BE2C (cell line): ENCODE results near the gene ILKAP.

Source experiments
- DNase-seq: peaks from one replicate; pipeline ENCODE4 v3.0.0-alpha.2; 2020
- H3K27me3 ChIP-seq: fragments of 250-450 bp; sonication (Bioruptor Pico); 2 replicates; pipeline ENCODE4 v1.5.1; 2020; ENCODE audit warnings: mild to moderate bottlenecking
- H3K36me3 ChIP-seq: fragments of 250-450 bp; sonication (Bioruptor Pico); 2 replicates; pipeline ENCODE4 v1.5.1; 2020; ENCODE audit warnings: mild to moderate bottlenecking
- H3K4me1 ChIP-seq: fragments of 250-450 bp; sonication (Bioruptor Pico); 2 replicates; pipeline ENCODE4 v1.5.1; 2020
- H3K4me3 ChIP-seq: 2 replicates; pipeline ENCODE4 v1.5.1; 2011; ENCODE audit warnings: low read depth, low read length
- H3K9me3 ChIP-seq: fragments of 250-450 bp; sonication (Bioruptor Pico); 2 replicates; pipeline ENCODE4 v1.5.1; 2020
- TF ChIP-seq, protein P1 (sequence below): IDR thresholded peaks from 2 replicates; pipeline ENCODE4 v1.5.1; 2012; ENCODE audit warnings: mild to moderate bottlenecking, low read depth, low read length

The ILKAP gene

DNA sequence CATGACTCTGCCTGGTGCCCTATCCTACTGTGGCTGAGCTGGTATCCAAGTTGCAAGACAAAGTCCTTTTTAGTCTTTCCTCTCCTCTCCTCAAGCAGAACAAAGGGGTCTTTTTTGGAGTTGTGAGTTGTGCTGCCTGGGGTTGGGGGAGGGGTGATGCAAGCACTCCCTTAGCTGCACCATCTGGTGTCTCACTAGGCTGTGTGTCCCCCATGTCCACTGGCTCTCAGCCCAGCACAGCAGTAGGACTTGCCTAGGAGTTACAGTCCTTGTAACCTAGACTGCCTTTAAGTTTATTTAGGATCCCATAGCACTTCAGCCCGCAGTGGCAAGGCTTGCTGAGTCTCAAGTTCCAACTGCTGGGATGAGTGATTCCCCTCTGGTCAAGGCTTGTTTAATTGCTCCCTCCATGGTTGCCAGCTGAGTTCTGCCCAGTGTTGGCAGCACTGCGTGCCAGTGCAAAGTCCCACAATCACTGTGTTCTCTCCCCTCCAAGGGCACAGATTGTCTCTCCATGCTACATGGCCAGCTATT is 13.2 kb upstream of the ILKAP start:
- Histone ChIP-seq H3K36me3 (no peaks in the 10 kb centered on the region), H3K4me3 (no peak overlapping the region), H3K27me3 (no peaks in the 10 kb centered on the region), H3K9me3 (no peaks in the 10 kb centered on the region), H3K4me1 (no peaks in the 10 kb centered on the region)
- TF ChIP-seq, protein P1, sequence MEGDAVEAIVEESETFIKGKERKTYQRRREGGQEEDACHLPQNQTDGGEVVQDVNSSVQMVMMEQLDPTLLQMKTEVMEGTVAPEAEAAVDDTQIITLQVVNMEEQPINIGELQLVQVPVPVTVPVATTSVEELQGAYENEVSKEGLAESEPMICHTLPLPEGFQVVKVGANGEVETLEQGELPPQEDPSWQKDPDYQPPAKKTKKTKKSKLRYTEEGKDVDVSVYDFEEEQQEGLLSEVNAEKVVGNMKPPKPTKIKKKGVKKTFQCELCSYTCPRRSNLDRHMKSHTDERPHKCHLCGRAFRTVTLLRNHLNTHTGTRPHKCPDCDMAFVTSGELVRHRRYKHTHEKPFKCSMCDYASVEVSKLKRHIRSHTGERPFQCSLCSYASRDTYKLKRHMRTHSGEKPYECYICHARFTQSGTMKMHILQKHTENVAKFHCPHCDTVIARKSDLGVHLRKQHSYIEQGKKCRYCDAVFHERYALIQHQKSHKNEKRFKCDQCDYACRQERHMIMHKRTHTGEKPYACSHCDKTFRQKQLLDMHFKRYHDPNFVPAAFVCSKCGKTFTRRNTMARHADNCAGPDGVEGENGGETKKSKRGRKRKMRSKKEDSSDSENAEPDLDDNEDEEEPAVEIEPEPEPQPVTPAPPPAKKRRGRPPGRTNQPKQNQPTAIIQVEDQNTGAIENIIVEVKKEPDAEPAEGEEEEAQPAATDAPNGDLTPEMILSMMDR: no peak
- no peak for DNase-seq

- Histone ChIP-seq H3K4me3 (no peak overlapping the region), H3K4me1 (peaks cover 4% of the 10 kb centered on the region; the same call in 1 of the 2 replicates), H3K36me3 (no peaks in the 10 kb centered on the region), H3K27me3 (no peaks in the 10 kb centered on the region), H3K9me3 (0 out of 2 replicates have a peak, but pooled peaks cover 2% of the 10 kb centered on the region)
- TF ChIP-seq, protein P1: no peak
- no peak for DNase-seq
Measured at GRCh38 chr2:238207006-238207405, 3.5 kb upstream of the ILKAP start.

GRCh38 chr2:238203973-238204683 is 633 bp upstream of the ILKAP start:
- Histone ChIP-seq H3K9me3 (0 out of 2 replicates have a peak, but pooled peaks cover 2% of the 10 kb centered on the region), H3K36me3 (no peaks in the 10 kb centered on the region; the same call in 1 of the 2 replicates), H3K4me1 (peaks cover 9% of the 10 kb centered on the region), H3K27me3 (no peaks in the 10 kb centered on the region), H3K4me3 (peak overlapping the region; percentile 57)
- DNase-seq: no peak
- TF ChIP-seq, protein P1: no peak

- Histone ChIP-seq H3K27me3 (no peaks in the 10 kb centered on the region), H3K36me3 (no peaks in the 10 kb centered on the region; the same call in 1 of the 2 replicates), H3K4me1 (peaks cover 9% of the 10 kb centered on the region), H3K4me3 (peak overlapping the region; percentile 82), H3K9me3 (0 out of 2 replicates have a peak, but pooled peaks cover 2% of the 10 kb centered on the region)
- DNase-seq: no peak
- TF ChIP-seq, protein P1: no peak
Measured at GRCh38 chr2:238202326-238203093, 985 bp downstream of the ILKAP start.

- H3K4me3 ChIP-seq: no peak overlapping the region
- peaks cover 6% of the 10 kb centered on the region for H3K4me1 ChIP-seq
- H3K36me3 ChIP-seq: peaks cover 88% of the 10 kb centered on the region
- TF ChIP-seq, protein P1: no peak
- no peaks in the 10 kb centered on the region for H3K27me3 ChIP-seq
- no peaks in the 10 kb centered on the region for H3K9me3 ChIP-seq
- no peak for DNase-seq
Measured at GRCh38 chr2:238190445-238190844, 13.1 kb downstream of the ILKAP start.
